ENCODE measurements around the gene ZNF148. TPM values are rescaled to one million over a fixed set of nuclear protein-coding genes. Genes with fewer than 3 reads are reported as not detected.

Gene ZNF148
- total RNA-seq, 1 experiment from 2014 or later = 19.7 TPM

DNA sequence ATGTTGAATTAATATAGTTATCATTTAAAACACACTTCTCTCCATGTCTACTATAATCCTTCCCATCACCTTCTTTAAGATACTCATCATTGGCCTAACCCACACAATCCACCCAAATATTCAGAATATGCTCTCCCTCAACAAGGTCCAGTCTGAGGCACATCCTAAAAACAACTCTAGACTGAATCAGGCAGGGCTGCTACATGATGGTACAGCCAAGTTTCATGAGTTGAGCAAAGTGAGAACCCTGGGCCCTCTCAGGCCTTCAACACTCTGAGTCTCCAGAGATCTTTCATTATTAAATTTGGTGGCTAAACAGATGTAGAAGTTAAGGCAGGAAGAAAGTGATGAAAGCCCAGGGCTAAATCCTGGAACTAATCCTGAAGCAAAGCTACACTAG lies 16.2 kb downstream of the ZNF148 start:
- CTCF ChIA-PET = no interaction called here

More for the DNA sequence above, 16.2 kb downstream of the ZNF148 start:
- no peak for ATAC-seq
- no peaks in the 10 kb centered on the region for H3K27me3 Mint-ChIP-seq (ENCODE audit: low read depth)
- H3K4me1 Mint-ChIP-seq = peaks cover 13% of the 10 kb centered on the region
- no peaks in the 10 kb centered on the region for H3K9me3 Mint-ChIP-seq
- no peak overlapping the region for H3K4me3 Mint-ChIP-seq
- DNase-seq (ENCODE audit: low spot score) = no peak
- H3K27ac Mint-ChIP-seq = no peak overlapping the region
- TF ChIP-seq OVOL2 (CRISPR knock-in tag; IDR thresholded peaks at IDR 0.05; ENCODE audit: borderline replicate concordance) (no peak), ELF4 (CRISPR knock-in tag; IDR thresholded peaks at IDR 0.05; ENCODE audit: low read depth) (no peak), ZNF263 (CRISPR knock-in tag; IDR thresholded peaks at IDR 0.05; ENCODE audit: low read depth) (no peak), ZNF317 (CRISPR knock-in tag; IDR thresholded peaks at IDR 0.05; ENCODE audit: borderline replicate concordance, low read depth) (no peak), SMAD3 (CRISPR knock-in tag; IDR thresholded peaks at IDR 0.05; ENCODE audit: borderline replicate concordance) (no peak), TEAD4 (CRISPR knock-in tag; IDR thresholded peaks at IDR 0.05) (no peak), NFYB (CRISPR knock-in tag; conservative IDR thresholded peaks at IDR 0.05; ENCODE audit: low read depth) (no peak), NFE2L1 (CRISPR knock-in tag; IDR thresholded peaks at IDR 0.05) (no peak), FOXJ3 (CRISPR knock-in tag; IDR thresholded peaks at IDR 0.05; ENCODE audit: borderline replicate concordance) (no peak)
- TF ChIP-seq, protein P1, sequence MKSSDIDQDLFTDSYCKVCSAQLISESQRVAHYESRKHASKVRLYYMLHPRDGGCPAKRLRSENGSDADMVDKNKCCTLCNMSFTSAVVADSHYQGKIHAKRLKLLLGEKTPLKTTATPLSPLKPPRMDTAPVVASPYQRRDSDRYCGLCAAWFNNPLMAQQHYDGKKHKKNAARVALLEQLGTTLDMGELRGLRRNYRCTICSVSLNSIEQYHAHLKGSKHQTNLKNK (CRISPR knock-in tag; IDR thresholded peaks at IDR 0.05) = no peak
- TF ChIP-seq, protein P2, sequence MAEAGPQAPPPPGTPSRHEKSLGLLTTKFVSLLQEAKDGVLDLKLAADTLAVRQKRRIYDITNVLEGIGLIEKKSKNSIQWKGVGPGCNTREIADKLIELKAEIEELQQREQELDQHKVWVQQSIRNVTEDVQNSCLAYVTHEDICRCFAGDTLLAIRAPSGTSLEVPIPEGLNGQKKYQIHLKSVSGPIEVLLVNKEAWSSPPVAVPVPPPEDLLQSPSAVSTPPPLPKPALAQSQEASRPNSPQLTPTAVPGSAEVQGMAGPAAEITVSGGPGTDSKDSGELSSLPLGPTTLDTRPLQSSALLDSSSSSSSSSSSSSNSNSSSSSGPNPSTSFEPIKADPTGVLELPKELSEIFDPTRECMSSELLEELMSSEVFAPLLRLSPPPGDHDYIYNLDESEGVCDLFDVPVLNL (CRISPR knock-in tag; IDR thresholded peaks at IDR 0.05; ENCODE audit: borderline replicate concordance, low read depth) = no peak
- TF ChIP-seq, protein P3, sequence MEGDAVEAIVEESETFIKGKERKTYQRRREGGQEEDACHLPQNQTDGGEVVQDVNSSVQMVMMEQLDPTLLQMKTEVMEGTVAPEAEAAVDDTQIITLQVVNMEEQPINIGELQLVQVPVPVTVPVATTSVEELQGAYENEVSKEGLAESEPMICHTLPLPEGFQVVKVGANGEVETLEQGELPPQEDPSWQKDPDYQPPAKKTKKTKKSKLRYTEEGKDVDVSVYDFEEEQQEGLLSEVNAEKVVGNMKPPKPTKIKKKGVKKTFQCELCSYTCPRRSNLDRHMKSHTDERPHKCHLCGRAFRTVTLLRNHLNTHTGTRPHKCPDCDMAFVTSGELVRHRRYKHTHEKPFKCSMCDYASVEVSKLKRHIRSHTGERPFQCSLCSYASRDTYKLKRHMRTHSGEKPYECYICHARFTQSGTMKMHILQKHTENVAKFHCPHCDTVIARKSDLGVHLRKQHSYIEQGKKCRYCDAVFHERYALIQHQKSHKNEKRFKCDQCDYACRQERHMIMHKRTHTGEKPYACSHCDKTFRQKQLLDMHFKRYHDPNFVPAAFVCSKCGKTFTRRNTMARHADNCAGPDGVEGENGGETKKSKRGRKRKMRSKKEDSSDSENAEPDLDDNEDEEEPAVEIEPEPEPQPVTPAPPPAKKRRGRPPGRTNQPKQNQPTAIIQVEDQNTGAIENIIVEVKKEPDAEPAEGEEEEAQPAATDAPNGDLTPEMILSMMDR (IDR thresholded peaks at IDR 0.05) = no peak
- TF ChIP-seq, protein P4, sequence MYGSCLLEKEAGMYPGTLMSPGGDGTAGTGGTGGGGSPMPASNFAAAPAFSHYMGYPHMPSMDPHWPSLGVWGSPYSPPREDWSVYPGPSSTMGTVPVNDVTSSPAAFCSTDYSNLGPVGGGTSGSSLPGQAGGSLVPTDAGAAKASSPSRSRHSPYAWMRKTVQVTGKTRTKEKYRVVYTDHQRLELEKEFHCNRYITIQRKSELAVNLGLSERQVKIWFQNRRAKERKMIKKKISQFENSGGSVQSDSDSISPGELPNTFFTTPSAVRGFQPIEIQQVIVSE (CRISPR knock-in tag; IDR thresholded peaks at IDR 0.05; ENCODE audit: borderline replicate concordance) = no peak
- TF ChIP-seq, protein P5, sequence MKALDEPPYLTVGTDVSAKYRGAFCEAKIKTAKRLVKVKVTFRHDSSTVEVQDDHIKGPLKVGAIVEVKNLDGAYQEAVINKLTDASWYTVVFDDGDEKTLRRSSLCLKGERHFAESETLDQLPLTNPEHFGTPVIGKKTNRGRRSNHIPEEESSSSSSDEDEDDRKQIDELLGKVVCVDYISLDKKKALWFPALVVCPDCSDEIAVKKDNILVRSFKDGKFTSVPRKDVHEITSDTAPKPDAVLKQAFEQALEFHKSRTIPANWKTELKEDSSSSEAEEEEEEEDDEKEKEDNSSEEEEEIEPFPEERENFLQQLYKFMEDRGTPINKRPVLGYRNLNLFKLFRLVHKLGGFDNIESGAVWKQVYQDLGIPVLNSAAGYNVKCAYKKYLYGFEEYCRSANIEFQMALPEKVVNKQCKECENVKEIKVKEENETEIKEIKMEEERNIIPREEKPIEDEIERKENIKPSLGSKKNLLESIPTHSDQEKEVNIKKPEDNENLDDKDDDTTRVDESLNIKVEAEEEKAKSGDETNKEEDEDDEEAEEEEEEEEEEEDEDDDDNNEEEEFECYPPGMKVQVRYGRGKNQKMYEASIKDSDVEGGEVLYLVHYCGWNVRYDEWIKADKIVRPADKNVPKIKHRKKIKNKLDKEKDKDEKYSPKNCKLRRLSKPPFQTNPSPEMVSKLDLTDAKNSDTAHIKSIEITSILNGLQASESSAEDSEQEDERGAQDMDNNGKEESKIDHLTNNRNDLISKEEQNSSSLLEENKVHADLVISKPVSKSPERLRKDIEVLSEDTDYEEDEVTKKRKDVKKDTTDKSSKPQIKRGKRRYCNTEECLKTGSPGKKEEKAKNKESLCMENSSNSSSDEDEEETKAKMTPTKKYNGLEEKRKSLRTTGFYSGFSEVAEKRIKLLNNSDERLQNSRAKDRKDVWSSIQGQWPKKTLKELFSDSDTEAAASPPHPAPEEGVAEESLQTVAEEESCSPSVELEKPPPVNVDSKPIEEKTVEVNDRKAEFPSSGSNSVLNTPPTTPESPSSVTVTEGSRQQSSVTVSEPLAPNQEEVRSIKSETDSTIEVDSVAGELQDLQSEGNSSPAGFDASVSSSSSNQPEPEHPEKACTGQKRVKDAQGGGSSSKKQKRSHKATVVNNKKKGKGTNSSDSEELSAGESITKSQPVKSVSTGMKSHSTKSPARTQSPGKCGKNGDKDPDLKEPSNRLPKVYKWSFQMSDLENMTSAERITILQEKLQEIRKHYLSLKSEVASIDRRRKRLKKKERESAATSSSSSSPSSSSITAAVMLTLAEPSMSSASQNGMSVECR (CRISPR knock-in tag; IDR thresholded peaks at IDR 0.05; ENCODE audit: borderline replicate concordance) = no peak
- TF ChIP-seq, protein P6, sequence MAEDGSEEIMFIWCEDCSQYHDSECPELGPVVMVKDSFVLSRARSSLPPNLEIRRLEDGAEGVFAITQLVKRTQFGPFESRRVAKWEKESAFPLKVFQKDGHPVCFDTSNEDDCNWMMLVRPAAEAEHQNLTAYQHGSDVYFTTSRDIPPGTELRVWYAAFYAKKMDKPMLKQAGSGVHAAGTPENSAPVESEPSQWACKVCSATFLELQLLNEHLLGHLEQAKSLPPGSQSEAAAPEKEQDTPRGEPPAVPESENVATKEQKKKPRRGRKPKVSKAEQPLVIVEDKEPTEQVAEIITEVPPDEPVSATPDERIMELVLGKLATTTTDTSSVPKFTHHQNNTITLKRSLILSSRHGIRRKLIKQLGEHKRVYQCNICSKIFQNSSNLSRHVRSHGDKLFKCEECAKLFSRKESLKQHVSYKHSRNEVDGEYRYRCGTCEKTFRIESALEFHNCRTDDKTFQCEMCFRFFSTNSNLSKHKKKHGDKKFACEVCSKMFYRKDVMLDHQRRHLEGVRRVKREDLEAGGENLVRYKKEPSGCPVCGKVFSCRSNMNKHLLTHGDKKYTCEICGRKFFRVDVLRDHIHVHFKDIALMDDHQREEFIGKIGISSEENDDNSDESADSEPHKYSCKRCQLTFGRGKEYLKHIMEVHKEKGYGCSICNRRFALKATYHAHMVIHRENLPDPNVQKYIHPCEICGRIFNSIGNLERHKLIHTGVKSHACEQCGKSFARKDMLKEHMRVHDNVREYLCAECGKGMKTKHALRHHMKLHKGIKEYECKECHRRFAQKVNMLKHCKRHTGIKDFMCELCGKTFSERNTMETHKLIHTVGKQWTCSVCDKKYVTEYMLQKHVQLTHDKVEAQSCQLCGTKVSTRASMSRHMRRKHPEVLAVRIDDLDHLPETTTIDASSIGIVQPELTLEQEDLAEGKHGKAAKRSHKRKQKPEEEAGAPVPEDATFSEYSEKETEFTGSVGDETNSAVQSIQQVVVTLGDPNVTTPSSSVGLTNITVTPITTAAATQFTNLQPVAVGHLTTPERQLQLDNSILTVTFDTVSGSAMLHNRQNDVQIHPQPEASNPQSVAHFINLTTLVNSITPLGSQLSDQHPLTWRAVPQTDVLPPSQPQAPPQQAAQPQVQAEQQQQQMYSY (CRISPR knock-in tag; IDR thresholded peaks at IDR 0.05) = no peak
- TF ChIP-seq, protein P7, sequence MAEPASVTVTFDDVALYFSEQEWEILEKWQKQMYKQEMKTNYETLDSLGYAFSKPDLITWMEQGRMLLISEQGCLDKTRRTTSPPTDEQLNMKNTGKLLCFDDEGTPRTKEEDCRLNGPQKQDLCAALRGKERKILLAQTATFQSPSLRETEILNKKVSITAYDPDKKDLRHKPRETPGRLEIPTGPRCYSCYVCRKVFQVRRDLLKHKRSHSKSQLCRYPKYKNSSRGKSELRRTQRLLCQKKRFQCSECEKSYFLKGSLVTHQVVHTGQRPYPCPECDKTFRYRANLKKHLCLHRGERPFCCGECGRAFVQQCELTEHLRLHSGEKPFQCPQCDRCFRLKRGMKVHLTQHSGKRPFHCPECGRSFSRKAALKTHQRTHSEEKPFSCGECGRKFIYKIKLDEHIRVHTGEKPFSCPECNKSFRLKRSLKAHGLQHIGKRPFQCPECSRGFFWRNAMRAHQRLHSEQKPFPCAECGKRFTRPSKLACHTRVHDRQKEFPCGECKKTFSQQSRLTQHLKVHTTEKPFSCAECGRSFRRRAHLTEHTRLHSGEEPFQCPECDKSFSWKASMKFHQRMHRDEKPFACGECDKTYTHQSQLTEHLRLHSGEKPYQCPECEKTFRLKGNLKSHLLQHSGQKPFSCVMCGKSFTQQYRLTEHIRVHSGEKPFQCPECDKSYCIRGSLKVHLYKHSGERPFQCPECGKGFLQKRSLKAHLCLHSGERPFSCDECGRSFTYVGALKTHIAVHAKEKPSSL (CRISPR knock-in tag; conservative IDR thresholded peaks at IDR 0.05) = no peak
- TF ChIP-seq, protein P8, sequence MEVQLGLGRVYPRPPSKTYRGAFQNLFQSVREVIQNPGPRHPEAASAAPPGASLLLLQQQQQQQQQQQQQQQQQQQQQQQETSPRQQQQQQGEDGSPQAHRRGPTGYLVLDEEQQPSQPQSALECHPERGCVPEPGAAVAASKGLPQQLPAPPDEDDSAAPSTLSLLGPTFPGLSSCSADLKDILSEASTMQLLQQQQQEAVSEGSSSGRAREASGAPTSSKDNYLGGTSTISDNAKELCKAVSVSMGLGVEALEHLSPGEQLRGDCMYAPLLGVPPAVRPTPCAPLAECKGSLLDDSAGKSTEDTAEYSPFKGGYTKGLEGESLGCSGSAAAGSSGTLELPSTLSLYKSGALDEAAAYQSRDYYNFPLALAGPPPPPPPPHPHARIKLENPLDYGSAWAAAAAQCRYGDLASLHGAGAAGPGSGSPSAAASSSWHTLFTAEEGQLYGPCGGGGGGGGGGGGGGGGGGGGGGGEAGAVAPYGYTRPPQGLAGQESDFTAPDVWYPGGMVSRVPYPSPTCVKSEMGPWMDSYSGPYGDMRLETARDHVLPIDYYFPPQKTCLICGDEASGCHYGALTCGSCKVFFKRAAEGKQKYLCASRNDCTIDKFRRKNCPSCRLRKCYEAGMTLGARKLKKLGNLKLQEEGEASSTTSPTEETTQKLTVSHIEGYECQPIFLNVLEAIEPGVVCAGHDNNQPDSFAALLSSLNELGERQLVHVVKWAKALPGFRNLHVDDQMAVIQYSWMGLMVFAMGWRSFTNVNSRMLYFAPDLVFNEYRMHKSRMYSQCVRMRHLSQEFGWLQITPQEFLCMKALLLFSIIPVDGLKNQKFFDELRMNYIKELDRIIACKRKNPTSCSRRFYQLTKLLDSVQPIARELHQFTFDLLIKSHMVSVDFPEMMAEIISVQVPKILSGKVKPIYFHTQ (CRISPR knock-in tag; IDR thresholded peaks at IDR 0.05) = no peak
- no peaks in the 10 kb centered on the region for H3K36me3 Mint-ChIP-seq
- POLR2A ChIA-PET = no interaction called here
